Activated CD8-positive, alpha-beta memory T cell treated with anti-CD3 and anti-CD28 coated beads, Interleukin-2, amount 50 U/mL, for 4 hours (primary cell): Measurements from ENCODE around the gene ZNF143.
"Not testable (repeated sequence)": the region's sequence is repeated elsewhere in the genome, so short reads cannot be mapped to it uniquely, and the experiment has no call there.

Source experiments
- DNase-seq: peaks from one replicate; pipeline ENCODE4 v3.0.0-alpha.2; 2020

Gene ZNF143

GRCh38 chr11:9460322-9461062 is at the start of gene ZNF143:
Gene ZNF143, plus strand, starts transcription at chr11:9461012. Its CDS starts 10,297 bp downstream, at chr11:9471309.
- peak; percentile 100 for DNase-seq

- no peak for DNase-seq
Observed at GRCh38 chr11:9428706-9429105, 32.1 kb upstream of the ZNF143 start.

- no peak for DNase-seq
Observed at GRCh38 chr11:9438611-9439010, 22.2 kb upstream of the ZNF143 start.

GRCh38 chr11:9446230-9446629 is 14.6 kb upstream of the ZNF143 start:
- DNase-seq, result no peak

GRCh38 chr11:9448576-9449352 is 12.0 kb upstream of the ZNF143 start:
- DNase-seq, result no peak

GRCh38 chr11:9452023-9452422 is 8.8 kb upstream of the ZNF143 start:
- not testable (repeated sequence) for DNase-seq

GRCh38 chr11:9455722-9456121 is 5.1 kb upstream of the ZNF143 start:
- DNase-seq, result no peak

GRCh38 chr11:9459667-9460321 is 1.0 kb upstream of the ZNF143 start:
- DNase-seq, result peak; percentile 35

- DNase-seq, result peak; percentile 76
Observed at GRCh38 chr11:9461063-9461759, 399 bp downstream of the ZNF143 start.

GRCh38 chr11:9461760-9462134 is 935 bp downstream of the ZNF143 start:
- no peak for DNase-seq

- no peak for DNase-seq
Observed at GRCh38 chr11:9462172-9462799, 1.5 kb downstream of the ZNF143 start.

- no peak for DNase-seq
Observed at GRCh38 chr11:9462806-9463537, 2.2 kb downstream of the ZNF143 start.

GRCh38 chr11:9470765-9471164 is 10.0 kb downstream of the ZNF143 start:
- no peak for DNase-seq

- DNase-seq, result no peak
Observed at GRCh38 chr11:9473408-9473807, 12.6 kb downstream of the ZNF143 start.

- no peak for DNase-seq
Observed at GRCh38 chr11:9479899-9480298, 19.1 kb downstream of the ZNF143 start.

GRCh38 chr11:9489080-9489765 is 28.4 kb downstream of the ZNF143 start:
- DNase-seq, result no peak

GRCh38 chr11:9490376-9490775 is 29.6 kb downstream of the ZNF143 start:
- no peak for DNase-seq

GRCh38 chr11:9493492-9493891 is 32.7 kb downstream of the ZNF143 start:
- no peak for DNase-seq

- no peak for DNase-seq
Observed at GRCh38 chr11:9494316-9494715, 33.5 kb downstream of the ZNF143 start.

- DNase-seq, result no peak
Observed at GRCh38 chr11:9495803-9496514, 35.1 kb downstream of the ZNF143 start.
